ENCODE data around the gene RND2.

The RND2 gene

DNA sequence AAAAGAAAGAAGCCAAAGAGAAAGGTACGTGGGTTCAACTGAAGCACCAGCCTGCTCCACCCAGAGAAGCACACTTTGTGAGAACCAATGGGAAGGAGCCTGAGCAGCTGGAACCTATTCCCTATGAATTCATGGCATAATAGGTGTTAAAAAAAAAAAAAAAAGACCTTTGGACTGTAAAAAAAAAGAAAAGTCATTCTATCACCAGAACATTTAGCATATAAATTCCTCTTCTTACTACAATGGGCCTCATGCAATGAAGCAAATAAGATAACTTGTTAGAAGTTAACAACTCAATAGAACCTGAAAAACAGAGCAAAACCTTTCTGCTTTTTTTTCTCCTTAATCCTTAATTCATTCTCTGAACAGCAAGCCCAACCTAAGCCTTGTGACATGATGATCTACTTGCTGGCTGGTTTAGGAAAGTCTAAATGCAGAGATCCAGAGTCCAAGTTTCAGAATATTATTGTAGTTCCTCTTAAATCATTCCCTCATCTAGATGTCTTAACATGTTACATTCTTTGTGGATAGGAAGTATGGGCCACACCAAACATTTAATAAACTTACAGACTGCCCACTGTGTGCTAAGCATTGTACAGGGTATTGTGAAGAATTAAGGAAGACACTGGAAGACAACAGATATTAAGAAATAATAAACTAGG is 54.7 kb downstream of the RND2 start:
- no peak overlapping the region for H3K4me2 ChIP-seq (ENCODE audit: insufficient read depth, low read length)
- H3K36me3 ChIP-seq (ENCODE audit: insufficient read depth, low read length): peaks cover 81% of the 10 kb centered on the region
- no peaks in the 10 kb centered on the region for H3K4me1 ChIP-seq (ENCODE audit: insufficient read depth, low read length)
- H3K9me3 ChIP-seq (ENCODE audit: insufficient read depth, low read length, severe bottlenecking): no peaks in the 10 kb centered on the region
- H3K27ac ChIP-seq (ENCODE audit: low read length): no peak overlapping the region
- no peak for TF ChIP-seq EZH2 (IDR thresholded peaks at IDR 0.05; ENCODE audit: borderline replicate concordance, low read depth, low read length, severe bottlenecking)
- TF ChIP-seq, protein P1, sequence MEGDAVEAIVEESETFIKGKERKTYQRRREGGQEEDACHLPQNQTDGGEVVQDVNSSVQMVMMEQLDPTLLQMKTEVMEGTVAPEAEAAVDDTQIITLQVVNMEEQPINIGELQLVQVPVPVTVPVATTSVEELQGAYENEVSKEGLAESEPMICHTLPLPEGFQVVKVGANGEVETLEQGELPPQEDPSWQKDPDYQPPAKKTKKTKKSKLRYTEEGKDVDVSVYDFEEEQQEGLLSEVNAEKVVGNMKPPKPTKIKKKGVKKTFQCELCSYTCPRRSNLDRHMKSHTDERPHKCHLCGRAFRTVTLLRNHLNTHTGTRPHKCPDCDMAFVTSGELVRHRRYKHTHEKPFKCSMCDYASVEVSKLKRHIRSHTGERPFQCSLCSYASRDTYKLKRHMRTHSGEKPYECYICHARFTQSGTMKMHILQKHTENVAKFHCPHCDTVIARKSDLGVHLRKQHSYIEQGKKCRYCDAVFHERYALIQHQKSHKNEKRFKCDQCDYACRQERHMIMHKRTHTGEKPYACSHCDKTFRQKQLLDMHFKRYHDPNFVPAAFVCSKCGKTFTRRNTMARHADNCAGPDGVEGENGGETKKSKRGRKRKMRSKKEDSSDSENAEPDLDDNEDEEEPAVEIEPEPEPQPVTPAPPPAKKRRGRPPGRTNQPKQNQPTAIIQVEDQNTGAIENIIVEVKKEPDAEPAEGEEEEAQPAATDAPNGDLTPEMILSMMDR (IDR thresholded peaks at IDR 0.05; ENCODE audit: borderline replicate concordance, extremely low read depth, low read length, poor library complexity, severe bottlenecking): no peak
- H3K9ac ChIP-seq (ENCODE audit: low read depth, low read length): no peak overlapping the region
- H2AFZ ChIP-seq (ENCODE audit: low read depth, low read length): no peak overlapping the region
- no peak overlapping the region for H3K4me3 ChIP-seq (ENCODE audit: low read depth in 1 of 2, low read length in 2 of 2)
- no peaks in the 10 kb centered on the region for H3K27me3 ChIP-seq (ENCODE audit: insufficient read depth, low read length, poor library complexity)
- DNase-seq: no peak
- no peak for ATAC-seq (ENCODE audit: insufficient read depth, low read depth)
- no peaks in the 10 kb centered on the region for H3K79me2 ChIP-seq (ENCODE audit: insufficient read depth, low read length)
- H4K20me1 ChIP-seq (ENCODE audit: insufficient read depth, low read length): no peaks in the 10 kb centered on the region

All from DND-41 (cell line).